SK-N-SH treated with all-trans-retinoic acid at 6 μM for 48 hours (cell line): Measurements from ENCODE around the gene CELF4.
A peak's percentile ranks its signal among the peaks of the same experiment; 100 is the strongest.

ENCODE experiments used
- ATAC-seq: fragments of 200-7000 bp; cut with Tn5 transposase; 3 replicates; pipeline ENCODE4 v1.9.1; 2020; ENCODE audit warnings: mild to moderate bottlenecking, moderate library complexity
- BACH2 ChIP-seq: fragments of 250-450 bp; sonication (Bioruptor Pico); IDR thresholded peaks from 2 replicates; pipeline ENCODE4 v1.9.0; 2021; ENCODE audit warnings: mild to moderate bottlenecking, borderline replicate concordance
- CSDC2 ChIP-seq: fragments of 250-450 bp; sonication (Bioruptor Pico); IDR thresholded peaks from 2 replicates; pipeline ENCODE4 v1.5.0; 2020; ENCODE audit warnings: mild to moderate bottlenecking, moderate library complexity
- ESRRG ChIP-seq: fragments of 250-450 bp; sonication (Bioruptor Pico); IDR thresholded peaks from 2 replicates; pipeline ENCODE4 v1.6.1; 2021; ENCODE audit warnings: mild to moderate bottlenecking
- GLIS3 ChIP-seq: fragments of 250-450 bp; sonication (Bioruptor Pico); IDR thresholded peaks from 2 replicates; pipeline ENCODE4 v1.5.0; 2020; ENCODE audit warnings: mild to moderate bottlenecking, moderate library complexity
- ISL1 ChIP-seq: fragments of 250-450 bp; sonication (Bioruptor Pico); IDR thresholded peaks from 2 replicates; pipeline ENCODE4 v2.1.2; 2022; ENCODE audit warnings: mild to moderate bottlenecking, moderate library complexity
- OSR1 ChIP-seq: fragments of 250-450 bp; sonication (Bioruptor Pico); IDR thresholded peaks from 2 replicates; pipeline ENCODE4 v1.8.0; 2022; ENCODE audit warnings: moderate library complexity, mild to moderate bottlenecking, inconsistent platforms
- PPARA ChIP-seq: fragments of 250-450 bp; sonication (Bioruptor Pico); IDR thresholded peaks from 2 replicates; pipeline ENCODE4 v1.5.0; 2020; ENCODE audit warnings: mild to moderate bottlenecking, borderline replicate concordance
- SNAI2 ChIP-seq: fragments of 250-450 bp; sonication (Bioruptor Pico); IDR thresholded peaks from 2 replicates; pipeline ENCODE4 v1.5.0; 2020; ENCODE audit warnings: mild to moderate bottlenecking, moderate library complexity
- TCF4 ChIP-seq: fragments of 250-450 bp; sonication (Bioruptor Pico); IDR thresholded peaks from 2 replicates; pipeline ENCODE4 v1.8.0; 2021; ENCODE audit warnings: mild to moderate bottlenecking, moderate library complexity, borderline replicate concordance
- TOX ChIP-seq: fragments of 250-450 bp; sonication (Bioruptor Pico); IDR thresholded peaks from 2 replicates; pipeline ENCODE4 v1.8.0; 2021; ENCODE audit warnings: mild to moderate bottlenecking, moderate library complexity, borderline replicate concordance
- ZC3H10 ChIP-seq: fragments of 250-450 bp; sonication (Bioruptor Pico); IDR thresholded peaks from 2 replicates; pipeline ENCODE4 v1.5.1; 2021; ENCODE audit warnings: mild to moderate bottlenecking, moderate library complexity
- ZFP3 ChIP-seq: fragments of 250-450 bp; sonication (Bioruptor Pico); IDR thresholded peaks from 2 replicates; pipeline ENCODE4 v1.5.0; 2020; ENCODE audit warnings: mild to moderate bottlenecking, moderate library complexity
- ZFP30 ChIP-seq: fragments of 450-650 bp; formaldehyde crosslinking; IDR thresholded peaks from 2 replicates; pipeline ENCODE4 v1.5.0; 2022; ENCODE audit warnings: mild to moderate bottlenecking, moderate library complexity
- ZNF565 ChIP-seq: fragments of 450-650 bp; formaldehyde crosslinking; conservative IDR thresholded peaks from 2 replicates; pipeline ENCODE4 v1.5.0; 2020; ENCODE audit warnings: low read depth, mild to moderate bottlenecking, moderate library complexity
- ZNF70 ChIP-seq: fragments of 450-650 bp; formaldehyde crosslinking; IDR thresholded peaks from 2 replicates; pipeline ENCODE4 v1.5.0; 2020; ENCODE audit warnings: mild to moderate bottlenecking, moderate library complexity
- ZNF8 ChIP-seq: fragments of 450-650 bp; formaldehyde crosslinking; IDR thresholded peaks from 2 replicates; pipeline ENCODE4 v1.5.0; 2020; ENCODE audit warnings: mild to moderate bottlenecking, moderate library complexity
- TF ChIP-seq, protein P1 (sequence below): fragments of 250-450 bp; sonication (Bioruptor Pico); IDR thresholded peaks from 2 replicates; pipeline ENCODE4 v1.8.0; 2020; ENCODE audit warnings: mild to moderate bottlenecking, moderate library complexity, borderline replicate concordance
- TF ChIP-seq, protein P2 (sequence below): fragments of 250-450 bp; sonication (Bioruptor Pico); IDR thresholded peaks from 2 replicates; pipeline ENCODE4 v1.8.0; 2021; ENCODE audit warnings: low read depth, mild to moderate bottlenecking, moderate library complexity, borderline replicate concordance
- TF ChIP-seq, protein P3 (sequence below): fragments of 250-450 bp; sonication (Bioruptor Pico); IDR thresholded peaks from 2 replicates; pipeline ENCODE4 v1.5.0; 2020; ENCODE audit warnings: mild to moderate bottlenecking, moderate library complexity
- TF ChIP-seq, protein P4 (sequence below): fragments of 250-450 bp; sonication (Bioruptor Pico); IDR thresholded peaks from 2 replicates; pipeline ENCODE4 v1.5.1; 2021; ENCODE audit warnings: mild to moderate bottlenecking, moderate library complexity
- TF ChIP-seq, protein P5 (sequence below): fragments of 250-450 bp; sonication (Bioruptor Pico); IDR thresholded peaks from 2 replicates; pipeline ENCODE4 v1.5.1; 2020; ENCODE audit warnings: low read depth, mild to moderate bottlenecking, moderate library complexity

The CELF4 gene

DNA sequence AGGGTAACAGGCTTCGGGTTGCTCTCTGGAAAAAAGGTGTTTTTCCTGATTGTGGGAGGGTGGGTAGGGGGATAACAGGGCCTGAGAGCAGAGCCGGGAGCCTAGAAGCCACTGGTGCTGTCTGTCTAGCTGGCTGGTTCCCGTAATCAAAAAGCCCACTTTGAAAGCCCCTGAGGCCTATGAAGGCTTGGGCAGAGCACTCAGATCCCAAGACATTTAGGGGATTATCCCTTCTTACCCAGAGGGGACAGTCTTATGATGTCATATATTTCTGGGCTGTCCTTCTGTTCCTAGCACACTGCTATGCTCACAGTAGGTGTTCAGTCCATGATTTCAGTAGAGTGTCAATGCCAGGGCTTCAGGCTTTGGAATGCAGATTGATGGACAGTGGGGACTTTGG, 45.1 kb downstream of the CELF4 start:
- TF ChIP-seq SNAI2 = no peak
- no peak for TF ChIP-seq ZNF8 (CRISPR knock-in tag)
- no peak for TF ChIP-seq CSDC2
- no peak for TF ChIP-seq ZNF70
- TF ChIP-seq ZFP3 (CRISPR knock-in tag) = no peak
- no peak for TF ChIP-seq ZC3H10 (CRISPR knock-in tag)
- no peak for TF ChIP-seq ESRRG
- ATAC-seq = no peak

DNA sequence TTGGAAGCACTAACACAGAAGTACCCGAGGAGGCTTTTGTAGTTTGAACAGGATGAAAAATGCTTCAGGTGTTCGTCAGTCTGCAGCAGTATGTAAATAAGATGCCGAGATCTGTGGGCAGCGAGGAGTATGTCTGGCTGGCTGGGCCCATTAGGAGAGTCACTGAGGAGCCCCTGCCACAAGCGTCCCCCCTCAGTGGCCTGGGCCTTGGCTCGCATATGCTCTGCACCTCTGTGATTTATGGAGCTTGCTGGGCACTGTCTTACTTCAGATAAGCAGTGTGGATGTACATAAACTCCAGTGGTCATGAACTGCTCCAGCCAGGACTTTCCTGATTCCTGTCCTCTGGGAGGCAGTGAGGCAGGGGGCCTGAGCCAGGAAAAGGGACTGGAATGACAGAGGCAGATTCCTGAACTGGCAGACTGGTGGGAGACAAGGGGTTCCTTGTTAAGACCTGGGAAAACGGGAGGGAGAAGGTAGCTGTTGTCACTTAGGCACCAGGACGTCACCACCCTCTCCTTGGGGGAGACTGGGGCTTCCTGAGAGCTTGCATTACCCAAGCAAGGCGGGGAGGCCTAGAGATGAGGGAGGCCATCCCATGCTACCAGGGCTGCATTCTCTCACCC, 46.0 kb downstream of the CELF4 start:
- ATAC-seq = no peak
- TF ChIP-seq, protein P1, sequence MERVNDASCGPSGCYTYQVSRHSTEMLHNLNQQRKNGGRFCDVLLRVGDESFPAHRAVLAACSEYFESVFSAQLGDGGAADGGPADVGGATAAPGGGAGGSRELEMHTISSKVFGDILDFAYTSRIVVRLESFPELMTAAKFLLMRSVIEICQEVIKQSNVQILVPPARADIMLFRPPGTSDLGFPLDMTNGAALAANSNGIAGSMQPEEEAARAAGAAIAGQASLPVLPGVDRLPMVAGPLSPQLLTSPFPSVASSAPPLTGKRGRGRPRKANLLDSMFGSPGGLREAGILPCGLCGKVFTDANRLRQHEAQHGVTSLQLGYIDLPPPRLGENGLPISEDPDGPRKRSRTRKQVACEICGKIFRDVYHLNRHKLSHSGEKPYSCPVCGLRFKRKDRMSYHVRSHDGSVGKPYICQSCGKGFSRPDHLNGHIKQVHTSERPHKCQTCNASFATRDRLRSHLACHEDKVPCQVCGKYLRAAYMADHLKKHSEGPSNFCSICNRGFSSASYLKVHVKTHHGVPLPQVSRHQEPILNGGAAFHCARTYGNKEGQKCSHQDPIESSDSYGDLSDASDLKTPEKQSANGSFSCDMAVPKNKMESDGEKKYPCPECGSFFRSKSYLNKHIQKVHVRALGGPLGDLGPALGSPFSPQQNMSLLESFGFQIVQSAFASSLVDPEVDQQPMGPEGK (CRISPR knock-in tag) = no peak
- no peak for TF ChIP-seq PPARA (CRISPR knock-in tag)
- no peak for TF ChIP-seq SNAI2
- no peak for TF ChIP-seq ISL1
- no peak for TF ChIP-seq TOX (CRISPR knock-in tag)
- TF ChIP-seq ZNF565 (CRISPR knock-in tag) = no peak
- TF ChIP-seq TCF4 = no peak
- TF ChIP-seq, protein P2, sequence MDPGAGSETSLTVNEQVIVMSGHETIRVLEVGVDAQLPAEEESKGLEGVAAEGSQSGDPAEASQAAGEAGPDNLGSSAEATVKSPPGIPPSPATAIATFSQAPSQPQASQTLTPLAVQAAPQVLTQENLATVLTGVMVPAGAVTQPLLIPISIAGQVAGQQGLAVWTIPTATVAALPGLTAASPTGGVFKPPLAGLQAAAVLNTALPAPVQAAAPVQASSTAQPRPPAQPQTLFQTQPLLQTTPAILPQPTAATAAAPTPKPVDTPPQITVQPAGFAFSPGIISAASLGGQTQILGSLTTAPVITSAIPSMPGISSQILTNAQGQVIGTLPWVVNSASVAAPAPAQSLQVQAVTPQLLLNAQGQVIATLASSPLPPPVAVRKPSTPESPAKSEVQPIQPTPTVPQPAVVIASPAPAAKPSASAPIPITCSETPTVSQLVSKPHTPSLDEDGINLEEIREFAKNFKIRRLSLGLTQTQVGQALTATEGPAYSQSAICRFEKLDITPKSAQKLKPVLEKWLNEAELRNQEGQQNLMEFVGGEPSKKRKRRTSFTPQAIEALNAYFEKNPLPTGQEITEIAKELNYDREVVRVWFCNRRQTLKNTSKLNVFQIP = no peak
- TF ChIP-seq, protein P3, sequence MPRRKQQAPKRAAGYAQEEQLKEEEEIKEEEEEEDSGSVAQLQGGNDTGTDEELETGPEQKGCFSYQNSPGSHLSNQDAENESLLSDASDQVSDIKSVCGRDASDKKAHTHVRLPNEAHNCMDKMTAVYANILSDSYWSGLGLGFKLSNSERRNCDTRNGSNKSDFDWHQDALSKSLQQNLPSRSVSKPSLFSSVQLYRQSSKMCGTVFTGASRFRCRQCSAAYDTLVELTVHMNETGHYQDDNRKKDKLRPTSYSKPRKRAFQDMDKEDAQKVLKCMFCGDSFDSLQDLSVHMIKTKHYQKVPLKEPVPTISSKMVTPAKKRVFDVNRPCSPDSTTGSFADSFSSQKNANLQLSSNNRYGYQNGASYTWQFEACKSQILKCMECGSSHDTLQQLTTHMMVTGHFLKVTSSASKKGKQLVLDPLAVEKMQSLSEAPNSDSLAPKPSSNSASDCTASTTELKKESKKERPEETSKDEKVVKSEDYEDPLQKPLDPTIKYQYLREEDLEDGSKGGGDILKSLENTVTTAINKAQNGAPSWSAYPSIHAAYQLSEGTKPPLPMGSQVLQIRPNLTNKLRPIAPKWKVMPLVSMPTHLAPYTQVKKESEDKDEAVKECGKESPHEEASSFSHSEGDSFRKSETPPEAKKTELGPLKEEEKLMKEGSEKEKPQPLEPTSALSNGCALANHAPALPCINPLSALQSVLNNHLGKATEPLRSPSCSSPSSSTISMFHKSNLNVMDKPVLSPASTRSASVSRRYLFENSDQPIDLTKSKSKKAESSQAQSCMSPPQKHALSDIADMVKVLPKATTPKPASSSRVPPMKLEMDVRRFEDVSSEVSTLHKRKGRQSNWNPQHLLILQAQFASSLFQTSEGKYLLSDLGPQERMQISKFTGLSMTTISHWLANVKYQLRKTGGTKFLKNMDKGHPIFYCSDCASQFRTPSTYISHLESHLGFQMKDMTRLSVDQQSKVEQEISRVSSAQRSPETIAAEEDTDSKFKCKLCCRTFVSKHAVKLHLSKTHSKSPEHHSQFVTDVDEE = no peak
- TF ChIP-seq ZFP30 (CRISPR knock-in tag) = no peak
- TF ChIP-seq ZNF70 = no peak
- TF ChIP-seq BACH2 (CRISPR knock-in tag) = no peak
- TF ChIP-seq CSDC2 = no peak
- no peak for TF ChIP-seq ZC3H10 (CRISPR knock-in tag)
- no peak for TF ChIP-seq GLIS3 (CRISPR knock-in tag)
- TF ChIP-seq ZNF8 (CRISPR knock-in tag) = no peak
- no peak for TF ChIP-seq OSR1 (CRISPR knock-in tag)
- TF ChIP-seq, protein P4, sequence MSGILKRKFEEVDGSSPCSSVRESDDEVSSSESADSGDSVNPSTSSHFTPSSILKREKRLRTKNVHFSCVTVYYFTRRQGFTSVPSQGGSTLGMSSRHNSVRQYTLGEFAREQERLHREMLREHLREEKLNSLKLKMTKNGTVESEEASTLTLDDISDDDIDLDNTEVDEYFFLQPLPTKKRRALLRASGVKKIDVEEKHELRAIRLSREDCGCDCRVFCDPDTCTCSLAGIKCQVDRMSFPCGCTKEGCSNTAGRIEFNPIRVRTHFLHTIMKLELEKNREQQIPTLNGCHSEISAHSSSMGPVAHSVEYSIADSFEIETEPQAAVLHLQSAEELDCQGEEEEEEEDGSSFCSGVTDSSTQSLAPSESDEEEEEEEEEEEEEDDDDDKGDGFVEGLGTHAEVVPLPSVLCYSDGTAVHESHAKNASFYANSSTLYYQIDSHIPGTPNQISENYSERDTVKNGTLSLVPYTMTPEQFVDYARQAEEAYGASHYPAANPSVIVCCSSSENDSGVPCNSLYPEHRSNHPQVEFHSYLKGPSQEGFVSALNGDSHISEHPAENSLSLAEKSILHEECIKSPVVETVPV (CRISPR knock-in tag) = no peak
- TF ChIP-seq, protein P5, sequence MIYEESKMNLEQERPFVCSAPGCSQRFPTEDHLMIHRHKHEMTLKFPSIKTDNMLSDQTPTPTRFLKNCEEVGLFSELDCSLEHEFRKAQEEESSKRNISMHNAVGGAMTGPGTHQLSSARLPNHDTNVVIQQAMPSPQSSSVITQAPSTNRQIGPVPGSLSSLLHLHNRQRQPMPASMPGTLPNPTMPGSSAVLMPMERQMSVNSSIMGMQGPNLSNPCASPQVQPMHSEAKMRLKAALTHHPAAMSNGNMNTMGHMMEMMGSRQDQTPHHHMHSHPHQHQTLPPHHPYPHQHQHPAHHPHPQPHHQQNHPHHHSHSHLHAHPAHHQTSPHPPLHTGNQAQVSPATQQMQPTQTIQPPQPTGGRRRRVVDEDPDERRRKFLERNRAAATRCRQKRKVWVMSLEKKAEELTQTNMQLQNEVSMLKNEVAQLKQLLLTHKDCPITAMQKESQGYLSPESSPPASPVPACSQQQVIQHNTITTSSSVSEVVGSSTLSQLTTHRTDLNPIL (CRISPR knock-in tag) = no peak

DNA sequence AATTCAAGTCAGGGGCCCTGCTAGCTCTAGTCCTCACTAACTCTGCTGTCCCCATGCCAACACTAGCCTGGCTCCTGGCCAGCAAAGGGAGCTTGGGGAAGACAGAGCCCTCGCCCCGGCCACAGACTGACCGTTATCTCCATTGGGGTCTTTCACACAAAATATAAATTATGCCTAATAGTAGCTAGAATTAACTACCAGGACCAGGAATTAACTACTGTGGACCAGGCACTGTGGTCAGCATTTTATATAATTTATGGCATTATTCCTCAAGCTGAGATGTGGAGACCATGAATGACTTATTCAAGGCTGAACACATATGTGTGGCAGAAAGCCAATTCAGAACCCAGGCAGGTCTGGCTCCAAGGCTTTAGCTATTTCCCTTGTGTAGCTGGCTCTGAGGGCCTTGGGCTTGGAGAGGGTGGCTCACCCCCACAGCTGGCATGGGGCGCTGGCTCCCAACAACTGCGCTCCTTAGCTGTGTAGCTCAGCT, 49.2 kb downstream of the CELF4 start:
- no peak; the same call in 2 of the 3 replicates for ATAC-seq
- TF ChIP-seq PPARA (CRISPR knock-in tag) (no peak), TCF4 (peak; percentile 47)
- TF ChIP-seq, protein P3 = peak; percentile 51; the same call in 1 of the 2 replicates
- TF ChIP-seq, all 23 proteins: peak for 2
